NCI-H82 treated with DMSO at 0.1 percent for 48 hours (cell line): Measurements from ENCODE around the gene ZBTB20.

ENCODE experiments used
- DNase-seq: peaks from one replicate; lab custom pipeline; 2025; ENCODE audit not compliant: unreplicated experiment; lab: John Stamatoyannopoulos, UW

ZBTB20 gene

GRCh38 chr3:114427285-114428043 is 719.6 kb downstream of the ZBTB20 start:
- no peak for DNase-seq

GRCh38 chr3:114424337-114424736 is 722.8 kb downstream of the ZBTB20 start:
- no peak for DNase-seq

- no peak for DNase-seq
Observed at GRCh38 chr3:114421204-114421603, 725.9 kb downstream of the ZBTB20 start.

GRCh38 chr3:114420072-114420471 is 727.0 kb downstream of the ZBTB20 start:
- no peak for DNase-seq

GRCh38 chr3:114418724-114419543 is 728.2 kb downstream of the ZBTB20 start:
- peak; percentile 86 for DNase-seq

GRCh38 chr3:114418107-114418506 is 729.0 kb downstream of the ZBTB20 start:
- no peak for DNase-seq

- no peak for DNase-seq
Observed at GRCh38 chr3:114417675-114418074, 729.4 kb downstream of the ZBTB20 start.

- DNase-seq, result no peak
Observed at GRCh38 chr3:114417265-114417664, 729.8 kb downstream of the ZBTB20 start.

- DNase-seq, result no peak
Observed at GRCh38 chr3:114411811-114412803, 735.0 kb downstream of the ZBTB20 start.

- DNase-seq, result no peak
Observed at GRCh38 chr3:114411190-114411668, 735.9 kb downstream of the ZBTB20 start.

- peak; percentile 33 for DNase-seq
Observed at GRCh38 chr3:114408736-114409670, 738.1 kb downstream of the ZBTB20 start.

- DNase-seq, result no peak
Observed at GRCh38 chr3:114406922-114407321, 740.2 kb downstream of the ZBTB20 start.

GRCh38 chr3:114406286-114406685 is 740.8 kb downstream of the ZBTB20 start:
- DNase-seq, result no peak

- no peak for DNase-seq
Observed at GRCh38 chr3:114405202-114405990, 741.7 kb downstream of the ZBTB20 start.

GRCh38 chr3:114404590-114404989 is 742.5 kb downstream of the ZBTB20 start:
- DNase-seq, result peak; percentile 47

- no peak for DNase-seq
Observed at GRCh38 chr3:114402838-114403237, 744.2 kb downstream of the ZBTB20 start.

GRCh38 chr3:114401346-114401745 is 745.7 kb downstream of the ZBTB20 start:
- no peak for DNase-seq

- DNase-seq, result no peak
Observed at GRCh38 chr3:114400371-114400770, 746.7 kb downstream of the ZBTB20 start.

- DNase-seq, result no peak
Observed at GRCh38 chr3:114394551-114394950, 752.5 kb downstream of the ZBTB20 start.
